B cell (primary cell): ENCODE results near the gene ESRRA. TPM values are rescaled to one million over a fixed set of nuclear protein-coding genes. Genes with fewer than 3 reads are reported as not detected.

Experiments used
- ATAC-seq: fragments of 200-7000 bp; cut with Tn5 transposase; one replicate; pipeline ENCODE4 v1.10.0; 2021; ENCODE audit warnings: low read depth, mild to moderate bottlenecking, moderate number of reproducible peaks, moderate library complexity
- CTCF ChIA-PET: fragments of 350-600 bp; sonication (Branson Sonifier 250); formaldehyde crosslinking; loops from one replicate; lab custom pipeline; 2021; ENCODE audit warnings: antibody characterized with exemption, inconsistent platforms; lab: Charles Lee
- POLR2A ChIA-PET: fragments of 350-600 bp; sonication (Branson Sonifier 250); formaldehyde crosslinking; loops from one replicate; lab custom pipeline; 2021; ENCODE audit warnings: antibody characterized with exemption; lab: Charles Lee
- DNase-seq: peaks from one replicate; pipeline ENCODE4 v3.0.0; 2013
- H2AFZ ChIP-seq: 2 replicates; pipeline ENCODE4 v1.6.1; 2012; ENCODE audit warnings: mild to moderate bottlenecking, low read depth, low read length; ENCODE audit not compliant: insufficient read depth, poor library complexity, severe bottlenecking
- H3K27ac ChIP-seq, 2 donors: 1 replicate in 1 of 2; 2 replicates in 1 of 2; pipeline ENCODE4 v1.5.1; 2012 to 2013; ENCODE audit warnings: low read length in 2 of 2, mild to moderate bottlenecking in 2 of 2, moderate library complexity in 1 of 2
- H3K27me3 ChIP-seq, 4 experiments: fragments of 200-600 bp in 1 of 4; sonication (generic) in 1 of 4; replicated peaks in 1 of 4; 1 replicate in 2 of 4; 2 replicates in 2 of 4; pipeline versions ENCODE4 v1.6.1 to v1.7.0; 2013 to 2016; ENCODE audit warnings: low read length in 3 of 4, mild to moderate bottlenecking in 2 of 4, mixed read lengths in 1 of 4, moderate library complexity in 1 of 4; ENCODE audit not compliant: insufficient read depth in 4 of 4, control insufficient read depth in 3 of 4; ENCODE audit errors: control extremely low read depth in 1 of 4
- H3K36me3 ChIP-seq, 2 experiments: replicated peaks in 1 of 2; 1 replicate in 1 of 2; 2 replicates in 1 of 2; pipeline versions ENCODE4 v1.6.1 to v1.7.1; 2013; ENCODE audit warnings: low read length in 1 of 2; ENCODE audit not compliant: insufficient read depth in 2 of 2, control insufficient read depth in 1 of 2; ENCODE audit errors: control extremely low read depth in 1 of 2, extremely low read depth in 1 of 2
- H3K4me1 ChIP-seq, 2 donors: fragments of 200-600 bp in 1 of 2; sonication (generic) in 1 of 2; 1 replicate in 1 of 2; 2 replicates in 1 of 2; pipeline versions ENCODE4 v1.5.1 to v1.6.1; 2013 to 2017; ENCODE audit warnings: low read length in 2 of 2; ENCODE audit not compliant: control insufficient read depth in 2 of 2, insufficient read depth in 2 of 2
- H3K4me2 ChIP-seq: replicated peaks from 2 replicates; pipeline ENCODE3; 2012; ENCODE audit warnings: mild to moderate bottlenecking, low read depth, low read length; ENCODE audit not compliant: poor library complexity, severe bottlenecking
- H3K4me3 ChIP-seq, 5 experiments: fragments of 200-600 bp in 1 of 5; sonication (generic) in 1 of 5; 1 replicate in 3 of 5; 2 replicates in 2 of 5; pipeline versions ENCODE4 v1.5.1 to v1.7.0; 2011 to 2016; ENCODE audit warnings: low read length in 4 of 5, mild to moderate bottlenecking in 4 of 5, low read depth in 2 of 5, control low read depth in 1 of 5, moderate library complexity in 1 of 5; ENCODE audit not compliant: insufficient read depth in 1 of 5; ENCODE audit errors: control extremely low read depth in 1 of 5, extremely low read depth in 1 of 5
- H3K79me2 ChIP-seq: fragments of 200-600 bp; sonication (generic); one replicate; pipeline ENCODE4 v1.6.0; 2016; ENCODE audit warnings: low read length; ENCODE audit not compliant: control insufficient read depth, insufficient read depth
- H3K9ac ChIP-seq: fragments of 200-600 bp; sonication (generic); 2 replicates; pipeline ENCODE4 v1.6.1; 2017; ENCODE audit warnings: mild to moderate bottlenecking, low read length, moderate library complexity
- H3K9me3 ChIP-seq, 3 donors: one replicate each; pipeline versions ENCODE4 v1.6.1 to v1.7.1; 2013; ENCODE audit warnings: low read length in 2 of 3; ENCODE audit not compliant: control insufficient read depth in 2 of 3, insufficient read depth in 1 of 3; ENCODE audit errors: control extremely low read depth in 1 of 3
- H4K20me1 ChIP-seq: 2 replicates; pipeline ENCODE4 v1.6.0; 2012; ENCODE audit warnings: mild to moderate bottlenecking, low read length; ENCODE audit not compliant: insufficient read depth, control insufficient read depth, poor library complexity, severe bottlenecking
- H3K27ac Mint-ChIP-seq: one replicate; pipeline ENCODE4 v1.8.0; 2021; ENCODE audit warnings: mixed read lengths
- H3K27me3 Mint-ChIP-seq: one replicate; pipeline ENCODE4 v1.8.0; 2021; ENCODE audit warnings: mixed read lengths
- H3K4me1 Mint-ChIP-seq: one replicate; pipeline ENCODE4 v1.8.0; 2021; ENCODE audit warnings: mixed read lengths
- H3K4me3 Mint-ChIP-seq: one replicate; pipeline ENCODE4 v1.8.0; 2021; ENCODE audit warnings: mixed read lengths
- H3K9me3 Mint-ChIP-seq: one replicate; pipeline ENCODE4 v1.8.0; 2022; ENCODE audit warnings: mixed read lengths; ENCODE audit not compliant: insufficient read depth
- EZH2 ChIP-seq: IDR thresholded peaks from 2 replicates; pipeline ENCODE4 v1.6.1; 2012; ENCODE audit warnings: borderline replicate concordance, low read depth, mild to moderate bottlenecking, moderate library complexity, low read length; ENCODE audit not compliant: insufficient read depth, poor library complexity, severe bottlenecking
- WGBS: methylation state at CpG from one replicate; pipeline ENCODE4 v1.1.5; 2013; ENCODE audit warnings: missing lambda C conversion rate; ENCODE audit not compliant: insufficient coverage; 5-methylcytosine and 5-hydroxymethylcytosine counted together
- intact Hi-C: fragments of 100-400 bp; cut with micrococcal nuclease; formaldehyde crosslinking; loops from one replicate; pipeline ENCODE4 v1.10.0; 2022
- polyA plus RNA-seq: library from polyadenylated mRNA; depleted of rRNA; stranded (reverse); fragments of >200 nt; gene quantifications from 2 replicates; pipeline ENCODE4 v1.2.3, GENCODE V29; 2012
- total RNA-seq, 2 donors: library from RNA; stranded (reverse); fragments of 120-200 nt in 1 of 2; gene quantifications; 1 replicate in 1 of 2; 2 replicates in 1 of 2; pipeline versions ENCODE4 v1.2.3 to v1.2.4, GENCODE V29; 2013 to 2022
- TF ChIP-seq, protein P1 (sequence below): fragments of 200-600 bp; IDR thresholded peaks from one replicate; pipeline ENCODE4 v1.8.0; 2022; ENCODE audit warnings: antibody characterized with exemption, mild to moderate bottlenecking

The ESRRA gene
- total and polyA plus RNA-seq, 2 donors (not counting 1 experiment from before 2014, with no cell fraction given): 16.3 to 39.6 TPM

DNA sequence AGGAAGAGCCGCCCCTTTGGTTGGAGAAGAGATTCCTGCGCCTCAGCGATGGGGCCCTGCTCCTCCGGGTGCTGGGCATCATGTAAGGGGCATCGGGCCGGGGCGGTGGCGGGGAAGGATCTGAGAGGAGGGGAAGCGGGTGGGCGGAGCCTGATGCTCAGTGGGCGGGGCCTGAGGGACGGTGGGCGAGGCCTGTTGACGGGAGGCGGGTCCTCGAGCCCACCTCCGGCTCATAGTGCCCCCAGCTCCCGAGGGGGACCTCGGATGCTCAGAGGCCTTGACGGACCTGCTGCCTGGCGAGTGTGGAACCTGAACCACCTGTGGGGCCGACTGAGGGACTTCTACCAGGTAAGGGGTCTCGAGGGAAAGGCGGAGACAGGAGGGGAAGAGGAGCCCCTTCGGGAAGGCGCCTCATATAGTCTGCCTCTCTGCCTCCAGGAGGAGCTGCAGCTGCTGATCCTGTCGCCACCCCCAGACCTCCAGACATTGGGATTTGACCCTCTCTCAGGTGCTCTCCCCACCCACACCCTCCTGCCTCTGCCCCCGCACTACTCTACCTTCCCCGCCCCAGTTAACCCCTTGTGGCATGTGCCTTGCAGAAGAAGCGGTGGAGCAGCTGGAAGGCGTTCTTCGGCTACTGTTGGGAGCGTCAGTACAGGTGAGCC, 35.5 kb downstream of the ESRRA start:
- Mint-ChIP-seq H3K4me3 (peak overlapping the region; percentile 89), H3K9me3 (no peaks in the 10 kb centered on the region), H3K27ac (peak overlapping the region; percentile 94), H3K27me3 (no peaks in the 10 kb centered on the region), H3K4me1 (peaks cover 57% of the 10 kb centered on the region)
- Histone ChIP-seq H3K4me3 (peak overlapping the region; percentile 16 to 89 (median 81)), H4K20me1 (peaks cover 51% of the 10 kb centered on the region), H2AFZ (peak overlapping the region; percentile 56), H3K9ac (peak overlapping the region; percentile 94), H3K4me1 (peaks cover 30 to 39% of the 10 kb centered on the region in 2 donors), H3K27me3 (no peaks in the 10 kb centered on the region), H3K27ac (peak overlapping the region; percentile 89 to 100), H3K79me2 (peaks cover 41% of the 10 kb centered on the region), H3K4me2 (peak overlapping the region; percentile 98), H3K9me3 (no peaks in the 10 kb centered on the region), H3K36me3 (peaks cover 4 to 46% of the 10 kb centered on the region in 2 experiments)
- ChIA-PET CTCF (interaction anchor here (1.1 to 5.5 kb wide), 5 partner anchors 9 to 149 kb away, joined by 3 to 63 read pairs (median 21); partner anchors contain the start of genes ESRRA, PRDX5 and TRMT112), POLR2A (interaction anchor here (0.6 to 3.4 kb wide), 7 partner anchors 9 to 438 kb away, joined by 3 to 50 read pairs (median 8); partner anchors contain the start of genes ESRRA, PRDX5, SF1 and TRMT112)
- ATAC-seq (peak; percentile 59), DNase-seq (peak; percentile 89)
- intact Hi-C loops: loop anchor here (1.0 kb wide), 4 partner anchors 14 to 156 kb away; partner anchors contain the start of genes ESRRA and PRDX5
- no peak for TF ChIP-seq EZH2
- TF ChIP-seq, protein P1, sequence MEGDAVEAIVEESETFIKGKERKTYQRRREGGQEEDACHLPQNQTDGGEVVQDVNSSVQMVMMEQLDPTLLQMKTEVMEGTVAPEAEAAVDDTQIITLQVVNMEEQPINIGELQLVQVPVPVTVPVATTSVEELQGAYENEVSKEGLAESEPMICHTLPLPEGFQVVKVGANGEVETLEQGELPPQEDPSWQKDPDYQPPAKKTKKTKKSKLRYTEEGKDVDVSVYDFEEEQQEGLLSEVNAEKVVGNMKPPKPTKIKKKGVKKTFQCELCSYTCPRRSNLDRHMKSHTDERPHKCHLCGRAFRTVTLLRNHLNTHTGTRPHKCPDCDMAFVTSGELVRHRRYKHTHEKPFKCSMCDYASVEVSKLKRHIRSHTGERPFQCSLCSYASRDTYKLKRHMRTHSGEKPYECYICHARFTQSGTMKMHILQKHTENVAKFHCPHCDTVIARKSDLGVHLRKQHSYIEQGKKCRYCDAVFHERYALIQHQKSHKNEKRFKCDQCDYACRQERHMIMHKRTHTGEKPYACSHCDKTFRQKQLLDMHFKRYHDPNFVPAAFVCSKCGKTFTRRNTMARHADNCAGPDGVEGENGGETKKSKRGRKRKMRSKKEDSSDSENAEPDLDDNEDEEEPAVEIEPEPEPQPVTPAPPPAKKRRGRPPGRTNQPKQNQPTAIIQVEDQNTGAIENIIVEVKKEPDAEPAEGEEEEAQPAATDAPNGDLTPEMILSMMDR: no peak
- WGBS: 16% methylated on average over 26 of the region's 33 CpGs

DNA sequence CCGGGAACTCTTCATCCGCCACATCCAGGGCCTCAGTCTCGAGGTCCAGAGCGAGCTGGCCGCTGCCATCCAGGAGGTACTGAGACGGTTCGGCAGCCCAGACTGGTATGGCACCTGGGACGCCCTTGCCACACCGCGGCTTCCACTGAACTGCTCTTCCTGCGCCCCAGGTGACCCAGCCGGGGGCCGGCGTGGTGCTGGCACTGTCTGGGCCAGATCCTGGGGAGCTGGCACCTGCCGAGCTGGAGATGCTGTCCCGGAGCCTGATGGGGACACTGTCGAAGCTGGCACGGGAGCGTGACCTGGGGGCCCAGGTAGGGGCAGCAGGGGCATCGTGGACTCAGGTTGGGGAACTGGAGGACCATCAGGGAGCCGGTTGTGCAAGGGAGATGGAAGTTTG, 36.1 kb downstream of the ESRRA start:
- Mint-ChIP-seq H3K9me3 (no peaks in the 10 kb centered on the region), H3K4me3 (peak overlapping the region; percentile 89), H3K4me1 (peaks cover 52% of the 10 kb centered on the region), H3K27ac (peak overlapping the region; percentile 94), H3K27me3 (no peaks in the 10 kb centered on the region)
- ChIA-PET CTCF (interaction anchor here (1.1 to 5.5 kb wide), 6 partner anchors 9 to 148 kb away, joined by 3 to 63 read pairs (median 18); partner anchors contain the start of genes ESRRA, PRDX5, RPS6KA4 and TRMT112), POLR2A (interaction anchor here (0.6 to 3.4 kb wide), 5 partner anchors 10 to 40 kb away, joined by 3 to 50 read pairs (median 8); partner anchors contain the start of genes ESRRA, PRDX5 and TRMT112)
- Histone ChIP-seq H3K9ac (peak overlapping the region; percentile 94), H3K27me3 (no peaks in the 10 kb centered on the region), H4K20me1 (peaks cover 51% of the 10 kb centered on the region), H3K27ac (no peak overlapping the region), H3K4me1 (peaks cover 30 to 39% of the 10 kb centered on the region in 2 donors), H3K9me3 (no peaks in the 10 kb centered on the region), H3K4me2 (peak overlapping the region; percentile 98), H3K79me2 (peaks cover 39% of the 10 kb centered on the region), H3K4me3 (peak overlapping the region in 1 of 5 experiments; percentile 89), H2AFZ (no peak overlapping the region), H3K36me3 (peaks cover 4 to 46% of the 10 kb centered on the region in 2 experiments)
- ATAC-seq (no peak), DNase-seq (peak; percentile 32)
- 92% methylated on average over 21 of the region's 21 CpGs for WGBS
- TF ChIP-seq, protein P1: no peak
- TF ChIP-seq EZH2: no peak
- intact Hi-C loops: no loop called here
